ENCODE measurements around the gene TNFRSF6B.

The TNFRSF6B gene

DNA sequence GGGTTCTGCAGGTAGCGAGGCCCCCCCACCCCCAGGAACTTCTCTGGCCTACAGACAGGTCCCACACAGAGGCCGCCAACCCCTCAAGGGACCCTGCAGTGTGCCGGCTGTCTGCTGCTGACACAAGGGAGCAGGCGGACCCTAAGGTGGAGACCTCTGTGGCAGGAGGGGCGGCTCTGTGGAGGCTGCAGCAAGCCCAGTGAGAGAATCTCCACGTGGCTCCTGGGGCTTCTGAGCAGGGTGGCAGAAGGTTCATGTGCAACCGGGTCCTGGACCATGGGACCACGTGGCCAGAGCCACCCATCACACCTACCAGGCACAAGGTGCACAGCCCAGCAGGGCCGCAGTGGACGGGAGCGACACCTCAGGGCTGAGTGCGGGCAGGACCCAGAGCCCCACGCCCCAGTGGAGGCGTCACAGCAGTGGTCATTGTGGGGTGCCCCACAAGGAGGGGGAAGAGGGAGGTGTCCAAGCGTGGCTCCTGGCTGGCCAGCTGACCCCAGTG, 7.1 kb downstream of the TNFRSF6B start:
- peaks cover 22% of the 10 kb centered on the region for H3K4me1 ChIP-seq (ENCODE audit: insufficient read depth, low read length)
- no peak overlapping the region for H2AFZ ChIP-seq (ENCODE audit: low read depth, low read length)
- peaks cover 66% of the 10 kb centered on the region for H3K36me3 ChIP-seq (ENCODE audit: insufficient read depth, low read length)

DNA sequence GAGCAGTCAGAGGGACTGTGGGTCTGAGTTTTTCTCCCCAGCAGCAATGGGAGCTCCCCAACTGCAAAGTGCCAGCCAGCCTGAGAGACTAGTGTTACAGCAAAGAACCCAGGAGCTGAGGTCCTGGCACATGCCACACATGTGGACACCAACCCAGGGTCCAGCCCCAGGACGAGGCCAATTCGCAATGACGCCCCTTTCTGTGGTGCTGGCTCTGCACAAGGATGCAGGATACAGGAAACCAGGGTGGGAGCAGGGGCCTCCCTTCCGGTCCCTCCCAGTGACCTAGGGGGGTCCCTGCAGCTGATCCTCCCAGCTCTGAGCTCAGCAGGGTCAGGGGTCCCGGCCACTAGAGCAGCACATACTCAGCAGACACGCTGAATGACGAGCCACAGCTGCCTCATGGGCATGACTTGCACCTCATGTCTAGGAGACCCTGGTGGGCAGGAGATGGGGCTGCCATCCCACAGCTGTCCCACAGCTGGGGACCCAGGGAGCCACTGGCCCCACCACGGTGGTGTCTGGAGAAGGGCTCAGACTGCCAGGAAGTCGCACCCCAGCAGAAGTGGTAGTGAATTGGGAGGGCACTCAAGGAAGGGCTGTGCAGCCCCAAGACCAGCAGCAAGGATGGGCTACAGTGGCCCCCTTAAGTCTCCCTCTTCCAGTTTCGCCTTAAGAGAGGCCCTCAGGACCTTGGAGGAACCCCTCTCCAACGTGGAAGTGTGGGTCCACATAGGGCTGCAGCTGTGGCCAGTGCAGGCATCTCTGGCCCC, 7.7 kb downstream of the TNFRSF6B start:
- H3K4me1 ChIP-seq (ENCODE audit: insufficient read depth, low read length), result peaks cover 29% of the 10 kb centered on the region
- peaks cover 46% of the 10 kb centered on the region for H3K79me2 ChIP-seq (ENCODE audit: insufficient read depth, low read length)
- no peak overlapping the region for H3K27ac ChIP-seq (ENCODE audit: low read length)
- no peak overlapping the region for H3K4me2 ChIP-seq (ENCODE audit: insufficient read depth, low read length)
- H3K36me3 ChIP-seq (ENCODE audit: insufficient read depth, low read length), result peaks cover 72% of the 10 kb centered on the region
- no peaks in the 10 kb centered on the region for H3K27me3 ChIP-seq (ENCODE audit: insufficient read depth, low read length, poor library complexity)
- peaks cover 74% of the 10 kb centered on the region for H4K20me1 ChIP-seq (ENCODE audit: insufficient read depth, low read length)
- DNase-seq (no peak), ATAC-seq (ENCODE audit: insufficient read depth, low read depth) (no peak)
- H2AFZ ChIP-seq (ENCODE audit: low read depth, low read length), result no peak overlapping the region
- no peak overlapping the region for H3K4me3 ChIP-seq (ENCODE audit: low read depth in 1 of 2, low read length in 2 of 2)
- H3K9ac ChIP-seq (ENCODE audit: low read depth, low read length), result no peak overlapping the region
- TF ChIP-seq, protein P1, sequence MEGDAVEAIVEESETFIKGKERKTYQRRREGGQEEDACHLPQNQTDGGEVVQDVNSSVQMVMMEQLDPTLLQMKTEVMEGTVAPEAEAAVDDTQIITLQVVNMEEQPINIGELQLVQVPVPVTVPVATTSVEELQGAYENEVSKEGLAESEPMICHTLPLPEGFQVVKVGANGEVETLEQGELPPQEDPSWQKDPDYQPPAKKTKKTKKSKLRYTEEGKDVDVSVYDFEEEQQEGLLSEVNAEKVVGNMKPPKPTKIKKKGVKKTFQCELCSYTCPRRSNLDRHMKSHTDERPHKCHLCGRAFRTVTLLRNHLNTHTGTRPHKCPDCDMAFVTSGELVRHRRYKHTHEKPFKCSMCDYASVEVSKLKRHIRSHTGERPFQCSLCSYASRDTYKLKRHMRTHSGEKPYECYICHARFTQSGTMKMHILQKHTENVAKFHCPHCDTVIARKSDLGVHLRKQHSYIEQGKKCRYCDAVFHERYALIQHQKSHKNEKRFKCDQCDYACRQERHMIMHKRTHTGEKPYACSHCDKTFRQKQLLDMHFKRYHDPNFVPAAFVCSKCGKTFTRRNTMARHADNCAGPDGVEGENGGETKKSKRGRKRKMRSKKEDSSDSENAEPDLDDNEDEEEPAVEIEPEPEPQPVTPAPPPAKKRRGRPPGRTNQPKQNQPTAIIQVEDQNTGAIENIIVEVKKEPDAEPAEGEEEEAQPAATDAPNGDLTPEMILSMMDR (IDR thresholded peaks at IDR 0.05; ENCODE audit: borderline replicate concordance, extremely low read depth, low read length, poor library complexity, severe bottlenecking), result no peak
- no peak for TF ChIP-seq EZH2 (IDR thresholded peaks at IDR 0.05; ENCODE audit: borderline replicate concordance, low read depth, low read length, severe bottlenecking)
- H3K9me3 ChIP-seq (ENCODE audit: insufficient read depth, low read length, severe bottlenecking), result no peaks in the 10 kb centered on the region

More for the DNA sequence above, 7.1 kb downstream of the TNFRSF6B start:
- Histone ChIP-seq H3K4me3 (ENCODE audit: low read depth in 1 of 2, low read length in 2 of 2) (no peak overlapping the region), H3K27ac (ENCODE audit: low read length) (no peak overlapping the region), H3K27me3 (ENCODE audit: insufficient read depth, low read length, poor library complexity) (no peaks in the 10 kb centered on the region), H4K20me1 (ENCODE audit: insufficient read depth, low read length) (peaks cover 74% of the 10 kb centered on the region), H3K79me2 (ENCODE audit: insufficient read depth, low read length) (peaks cover 40% of the 10 kb centered on the region), H3K9ac (ENCODE audit: low read depth, low read length) (no peak overlapping the region), H3K4me2 (ENCODE audit: insufficient read depth, low read length) (no peak overlapping the region), H3K9me3 (ENCODE audit: insufficient read depth, low read length, severe bottlenecking) (no peaks in the 10 kb centered on the region)
- TF ChIP-seq EZH2 (IDR thresholded peaks at IDR 0.05; ENCODE audit: borderline replicate concordance, low read depth, low read length, severe bottlenecking), result no peak
- TF ChIP-seq, protein P1 (IDR thresholded peaks at IDR 0.05; ENCODE audit: borderline replicate concordance, extremely low read depth, low read length, poor library complexity, severe bottlenecking), result no peak
- DNase-seq (no peak), ATAC-seq (ENCODE audit: insufficient read depth, low read depth) (no peak)

DNA sequence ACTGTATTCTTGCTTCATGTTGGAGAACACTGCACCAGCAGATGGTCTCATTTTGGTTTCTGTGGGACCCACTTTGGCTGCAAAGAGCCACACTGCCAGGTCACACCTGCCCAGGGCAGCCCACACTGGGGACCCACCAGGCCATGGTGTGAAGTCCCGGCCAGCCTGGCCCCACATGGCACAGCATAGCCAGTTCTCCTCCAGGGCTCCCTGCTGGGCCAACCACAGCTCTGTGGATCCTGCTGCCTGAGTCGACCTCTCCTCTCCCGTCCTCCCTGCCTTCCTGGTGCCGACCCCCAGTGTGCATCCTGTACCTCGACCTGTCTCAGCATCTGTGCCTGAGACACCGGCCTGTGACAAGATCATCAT, 8.3 kb downstream of the TNFRSF6B start:
- H3K4me2 ChIP-seq (ENCODE audit: insufficient read depth, low read length), result no peak overlapping the region
- peaks cover 34% of the 10 kb centered on the region for H3K4me1 ChIP-seq (ENCODE audit: insufficient read depth, low read length)
- no peaks in the 10 kb centered on the region for H3K27me3 ChIP-seq (ENCODE audit: insufficient read depth, low read length, poor library complexity)
- H2AFZ ChIP-seq (ENCODE audit: low read depth, low read length), result no peak overlapping the region
- no peak for TF ChIP-seq EZH2 (IDR thresholded peaks at IDR 0.05; ENCODE audit: borderline replicate concordance, low read depth, low read length, severe bottlenecking)
- TF ChIP-seq, protein P1 (IDR thresholded peaks at IDR 0.05; ENCODE audit: borderline replicate concordance, extremely low read depth, low read length, poor library complexity, severe bottlenecking), result no peak
- no peak for DNase-seq
- no peak overlapping the region for H3K9ac ChIP-seq (ENCODE audit: low read depth, low read length)
- no peak overlapping the region for H3K27ac ChIP-seq (ENCODE audit: low read length)
- H3K9me3 ChIP-seq (ENCODE audit: insufficient read depth, low read length, severe bottlenecking), result no peaks in the 10 kb centered on the region
- peaks cover 52% of the 10 kb centered on the region for H3K79me2 ChIP-seq (ENCODE audit: insufficient read depth, low read length)
- H3K4me3 ChIP-seq (ENCODE audit: low read depth in 1 of 2, low read length in 2 of 2), result no peak overlapping the region
- peaks cover 74% of the 10 kb centered on the region for H3K36me3 ChIP-seq (ENCODE audit: insufficient read depth, low read length)
- peaks cover 74% of the 10 kb centered on the region for H4K20me1 ChIP-seq (ENCODE audit: insufficient read depth, low read length)
- ATAC-seq (ENCODE audit: insufficient read depth, low read depth), result no peak
